Measurements from ENCODE around the gene MRAP.

Gene MRAP

GRCh38 chr21:32322103-32322502 is 23.4 kb downstream of the MRAP start:
- Histone ChIP-seq H3K4me2 (ENCODE audit: low read depth, low read length) (no peak overlapping the region), H3K79me2 (ENCODE audit: low read length) (no peaks in the 10 kb centered on the region), H2AFZ (ENCODE audit: low read length) (no peak overlapping the region), H3K27ac (ENCODE audit: low read length) (no peak overlapping the region), H3K27me3 (replicated peaks; ENCODE audit: insufficient read depth, low read length) (no peaks in the 10 kb centered on the region), H3F3A (ENCODE audit: insufficient read depth, low read length) (no peaks in the 10 kb centered on the region), H3K9ac (ENCODE audit: low read length) (no peak overlapping the region), H3K9me2 (replicated peaks; ENCODE audit: insufficient read depth, low read length) (no peaks in the 10 kb centered on the region), H3K4me1 (ENCODE audit: low read length) (no peaks in the 10 kb centered on the region), H3K4me3 (ENCODE audit: low read length) (no peak overlapping the region), H3K9me3 (replicated peaks; ENCODE audit: insufficient read depth, low read length) (no peaks in the 10 kb centered on the region), H4K20me1 (ENCODE audit: insufficient read depth, low read length) (no peaks in the 10 kb centered on the region), H3K36me3 (replicated peaks; ENCODE audit: insufficient read depth, low read length) (peaks cover 43% of the 10 kb centered on the region)
- TF ChIP-seq EZH2 (optimal IDR thresholded peaks at IDR 0.05; ENCODE audit: low read depth, low read length), result no peak
- no peak for TF ChIP-seq EZH2phosphoT487 (IDR thresholded peaks at IDR 0.05; ENCODE audit: low read length)
- TF ChIP-seq CTCF (IDR thresholded peaks at IDR 0.05; ENCODE audit: low read length), result no peak
- no peak for DNase-seq

GRCh38 chr21:32322676-32323075 is 24.0 kb downstream of the MRAP start:
- H3K27ac ChIP-seq (ENCODE audit: low read length), result no peak overlapping the region
- H4K20me1 ChIP-seq (ENCODE audit: insufficient read depth, low read length), result no peaks in the 10 kb centered on the region
- H3K79me2 ChIP-seq (ENCODE audit: low read length), result no peaks in the 10 kb centered on the region
- no peaks in the 10 kb centered on the region for H3K9me3 ChIP-seq (replicated peaks; ENCODE audit: insufficient read depth, low read length)
- no peaks in the 10 kb centered on the region for H3K27me3 ChIP-seq (replicated peaks; ENCODE audit: insufficient read depth, low read length)
- no peak overlapping the region for H3K4me3 ChIP-seq (ENCODE audit: low read length)
- H2AFZ ChIP-seq (ENCODE audit: low read length), result no peak overlapping the region
- no peak for DNase-seq
- no peak for TF ChIP-seq EZH2phosphoT487 (IDR thresholded peaks at IDR 0.05; ENCODE audit: low read length)
- TF ChIP-seq CTCF (IDR thresholded peaks at IDR 0.05; ENCODE audit: low read length), result no peak
- no peak for TF ChIP-seq EZH2 (optimal IDR thresholded peaks at IDR 0.05; ENCODE audit: low read depth, low read length)
- H3K4me1 ChIP-seq (ENCODE audit: low read length), result no peaks in the 10 kb centered on the region
- no peak overlapping the region for H3K4me2 ChIP-seq (ENCODE audit: low read depth, low read length)
- H3F3A ChIP-seq (ENCODE audit: insufficient read depth, low read length), result no peaks in the 10 kb centered on the region
- peaks cover 37% of the 10 kb centered on the region for H3K36me3 ChIP-seq (replicated peaks; ENCODE audit: insufficient read depth, low read length)
- H3K9me2 ChIP-seq (replicated peaks; ENCODE audit: insufficient read depth, low read length), result no peaks in the 10 kb centered on the region
- no peak overlapping the region for H3K9ac ChIP-seq (ENCODE audit: low read length)

- no peak overlapping the region for H3K4me2 ChIP-seq (ENCODE audit: low read depth, low read length)
- H3K9ac ChIP-seq (ENCODE audit: low read length), result no peak overlapping the region
- H3K27me3 ChIP-seq (replicated peaks; ENCODE audit: insufficient read depth, low read length), result no peaks in the 10 kb centered on the region
- H3K4me3 ChIP-seq (ENCODE audit: low read length), result no peak overlapping the region
- no peaks in the 10 kb centered on the region for H3K79me2 ChIP-seq (ENCODE audit: low read length)
- no peaks in the 10 kb centered on the region for H3F3A ChIP-seq (ENCODE audit: insufficient read depth, low read length)
- no peak for DNase-seq
- no peaks in the 10 kb centered on the region for H3K9me2 ChIP-seq (replicated peaks; ENCODE audit: insufficient read depth, low read length)
- no peak overlapping the region for H2AFZ ChIP-seq (ENCODE audit: low read length)
- TF ChIP-seq EZH2 (optimal IDR thresholded peaks at IDR 0.05; ENCODE audit: low read depth, low read length) (no peak), CTCF (IDR thresholded peaks at IDR 0.05; ENCODE audit: low read length) (no peak), EZH2phosphoT487 (IDR thresholded peaks at IDR 0.05; ENCODE audit: low read length) (no peak)
- no peaks in the 10 kb centered on the region for H3K9me3 ChIP-seq (replicated peaks; ENCODE audit: insufficient read depth, low read length)
- H3K27ac ChIP-seq (ENCODE audit: low read length), result no peak overlapping the region
- peaks cover 30% of the 10 kb centered on the region for H3K36me3 ChIP-seq (replicated peaks; ENCODE audit: insufficient read depth, low read length)
- H4K20me1 ChIP-seq (ENCODE audit: insufficient read depth, low read length), result no peaks in the 10 kb centered on the region
- no peaks in the 10 kb centered on the region for H3K4me1 ChIP-seq (ENCODE audit: low read length)
Observed at GRCh38 chr21:32325706-32326105, 27.1 kb downstream of the MRAP start.
